Cardiac muscle cell (in vitro differentiated cells and primary cell): ENCODE results near the gene ZNF692. TPM values are rescaled to one million over a fixed set of nuclear protein-coding genes. Genes with fewer than 3 reads are reported as not detected.

ENCODE experiments used
- DNase-seq, 2 donors: peaks; one replicate each; pipeline versions ENCODE4 v3.0.0 to v3.0.0-alpha.2; 2010 to 2017; ENCODE audit warnings: low read depth in 1 of 2, low spot score in 1 of 2
- H3K27ac ChIP-seq: fragments of 200-600 bp; sonication (generic); 2 replicates; pipeline ENCODE4 v1.5.1; 2016
- H3K27me3 ChIP-seq: fragments of 200-600 bp; sonication (generic); 2 replicates; pipeline ENCODE4 v1.6.0; 2016; ENCODE audit warnings: control low read depth
- H3K36me3 ChIP-seq: fragments of 200-600 bp; sonication (generic); 2 replicates; pipeline ENCODE4 v1.5.1; 2016; ENCODE audit warnings: control low read depth
- H3K4me1 ChIP-seq: fragments of 200-600 bp; sonication (generic); 2 replicates; pipeline ENCODE4 v1.8.1; 2017; ENCODE audit warnings: low read depth, mild to moderate bottlenecking, mixed run types
- H3K4me3 ChIP-seq: fragments of 200-600 bp; sonication (generic); 2 replicates; pipeline ENCODE4 v1.5.1; 2016; ENCODE audit warnings: mild to moderate bottlenecking
- H3K9me3 ChIP-seq: fragments of 200-600 bp; sonication (generic); 2 replicates; pipeline ENCODE4 v1.5.1; 2017; ENCODE audit warnings: low read depth, mild to moderate bottlenecking, control low read depth
- polyA plus RNA-seq: library from polyadenylated mRNA; unstranded; fragments of >200 nt; fragmentation: Nextera tagmentation; extraction: Ambion mirVana; gene quantifications from 2 replicates; pipeline ENCODE4 v1.2.1, GENCODE V29; 2016
- total RNA-seq: library from RNA; depleted of rRNA; stranded (reverse); fragments of >200 nt; gene quantifications from 2 replicates; pipeline ENCODE4 v1.2.3, GENCODE V29; 2016
- TF ChIP-seq, protein P1 (sequence below): IDR thresholded peaks from 2 replicates; pipeline ENCODE4 v1.5.1; 2012; ENCODE audit warnings: low read depth, mild to moderate bottlenecking, low read length

The ZNF692 gene
- total and polyA plus RNA-seq, 2 experiments from 2014 or later = 98.9 to 128 TPM

DNA sequence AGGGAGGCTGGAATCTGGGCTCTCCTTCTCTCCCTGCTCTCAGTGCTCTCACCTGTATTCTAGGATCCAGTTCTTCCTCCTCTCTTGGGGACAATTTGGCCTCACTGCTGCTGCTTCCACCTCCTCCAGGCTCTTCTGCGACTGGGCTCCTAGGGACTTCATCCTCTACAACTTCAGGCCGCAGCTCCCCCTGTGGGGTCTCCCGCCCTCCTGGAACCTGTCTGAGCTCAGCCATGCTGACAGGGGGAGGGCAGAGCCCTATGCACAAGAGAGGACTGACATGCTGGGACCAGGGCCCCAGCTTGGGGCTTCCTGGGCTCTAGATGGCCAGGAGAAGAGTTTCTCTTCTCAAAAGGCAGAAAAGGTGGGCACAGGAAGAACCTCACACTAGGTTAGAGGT, 34.2 kb downstream of the ZNF692 start:
- Histone ChIP-seq H3K27ac (no peak overlapping the region), H3K4me3 (peak overlapping the region; percentile 64), H3K27me3 (no peaks in the 10 kb centered on the region), H3K4me1 (peaks cover 8% of the 10 kb centered on the region), H3K9me3 (no peaks in the 10 kb centered on the region), H3K36me3 (no peaks in the 10 kb centered on the region)
- TF ChIP-seq, protein P1, sequence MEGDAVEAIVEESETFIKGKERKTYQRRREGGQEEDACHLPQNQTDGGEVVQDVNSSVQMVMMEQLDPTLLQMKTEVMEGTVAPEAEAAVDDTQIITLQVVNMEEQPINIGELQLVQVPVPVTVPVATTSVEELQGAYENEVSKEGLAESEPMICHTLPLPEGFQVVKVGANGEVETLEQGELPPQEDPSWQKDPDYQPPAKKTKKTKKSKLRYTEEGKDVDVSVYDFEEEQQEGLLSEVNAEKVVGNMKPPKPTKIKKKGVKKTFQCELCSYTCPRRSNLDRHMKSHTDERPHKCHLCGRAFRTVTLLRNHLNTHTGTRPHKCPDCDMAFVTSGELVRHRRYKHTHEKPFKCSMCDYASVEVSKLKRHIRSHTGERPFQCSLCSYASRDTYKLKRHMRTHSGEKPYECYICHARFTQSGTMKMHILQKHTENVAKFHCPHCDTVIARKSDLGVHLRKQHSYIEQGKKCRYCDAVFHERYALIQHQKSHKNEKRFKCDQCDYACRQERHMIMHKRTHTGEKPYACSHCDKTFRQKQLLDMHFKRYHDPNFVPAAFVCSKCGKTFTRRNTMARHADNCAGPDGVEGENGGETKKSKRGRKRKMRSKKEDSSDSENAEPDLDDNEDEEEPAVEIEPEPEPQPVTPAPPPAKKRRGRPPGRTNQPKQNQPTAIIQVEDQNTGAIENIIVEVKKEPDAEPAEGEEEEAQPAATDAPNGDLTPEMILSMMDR = no peak
- DNase-seq = no peak

DNA sequence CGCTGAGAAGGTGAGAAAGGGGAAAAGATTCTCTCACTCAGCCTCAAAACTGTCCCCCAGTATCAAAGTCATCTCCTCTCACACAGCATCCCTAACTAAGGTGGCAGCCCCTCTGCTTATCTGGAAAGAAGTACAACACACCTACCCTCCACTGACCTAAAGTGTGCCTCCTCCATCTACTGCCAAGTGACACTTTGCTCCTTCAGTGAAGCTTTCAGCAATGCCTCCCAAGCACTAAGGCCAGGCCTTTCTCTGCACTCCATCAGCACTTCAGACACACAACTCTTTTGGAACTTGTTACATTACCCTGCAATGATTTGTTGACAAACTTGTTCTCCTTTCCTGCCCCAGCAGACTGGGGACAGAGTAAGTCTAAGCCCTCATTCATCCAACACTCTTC, 34.6 kb downstream of the ZNF692 start:
- H3K36me3 ChIP-seq = no peaks in the 10 kb centered on the region
- H3K4me1 ChIP-seq = peaks cover 8% of the 10 kb centered on the region
- no peaks in the 10 kb centered on the region for H3K9me3 ChIP-seq
- no peak for DNase-seq
- H3K27me3 ChIP-seq = no peaks in the 10 kb centered on the region
- TF ChIP-seq, protein P1 = no peak
- H3K27ac ChIP-seq = no peak overlapping the region
- peak overlapping the region; percentile 64 for H3K4me3 ChIP-seq

DNA sequence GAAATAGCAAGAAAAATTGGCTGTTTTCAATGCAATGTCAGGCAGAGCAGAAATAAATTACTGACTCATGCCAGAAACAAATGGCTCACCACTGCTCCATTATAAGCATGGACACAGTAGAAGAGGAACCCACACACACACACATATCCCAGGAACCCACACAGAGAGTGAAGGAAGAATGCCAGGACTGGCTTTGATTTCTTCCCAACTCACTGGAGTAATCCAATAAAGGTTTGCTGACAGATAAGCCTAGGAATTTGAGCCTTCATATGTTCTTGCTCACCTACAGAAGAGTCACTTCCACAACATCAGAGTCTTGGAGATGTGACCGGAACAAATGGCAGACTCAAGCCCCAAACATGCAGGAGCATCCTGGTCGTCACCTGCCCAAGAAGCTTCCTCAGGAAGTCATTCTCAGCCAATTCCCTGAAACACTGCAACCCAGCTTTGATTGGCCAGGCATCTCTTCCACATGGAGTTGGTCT, 35.3 kb downstream of the ZNF692 start:
- DNase-seq = peak in 1 of 2 donors; percentile 35
- H3K27ac ChIP-seq = no peak overlapping the region
- no peaks in the 10 kb centered on the region for H3K27me3 ChIP-seq
- no peaks in the 10 kb centered on the region for H3K36me3 ChIP-seq
- peaks cover 8% of the 10 kb centered on the region for H3K4me1 ChIP-seq
- TF ChIP-seq, protein P1 = no peak
- no peaks in the 10 kb centered on the region for H3K9me3 ChIP-seq
- no peak overlapping the region for H3K4me3 ChIP-seq

DNA sequence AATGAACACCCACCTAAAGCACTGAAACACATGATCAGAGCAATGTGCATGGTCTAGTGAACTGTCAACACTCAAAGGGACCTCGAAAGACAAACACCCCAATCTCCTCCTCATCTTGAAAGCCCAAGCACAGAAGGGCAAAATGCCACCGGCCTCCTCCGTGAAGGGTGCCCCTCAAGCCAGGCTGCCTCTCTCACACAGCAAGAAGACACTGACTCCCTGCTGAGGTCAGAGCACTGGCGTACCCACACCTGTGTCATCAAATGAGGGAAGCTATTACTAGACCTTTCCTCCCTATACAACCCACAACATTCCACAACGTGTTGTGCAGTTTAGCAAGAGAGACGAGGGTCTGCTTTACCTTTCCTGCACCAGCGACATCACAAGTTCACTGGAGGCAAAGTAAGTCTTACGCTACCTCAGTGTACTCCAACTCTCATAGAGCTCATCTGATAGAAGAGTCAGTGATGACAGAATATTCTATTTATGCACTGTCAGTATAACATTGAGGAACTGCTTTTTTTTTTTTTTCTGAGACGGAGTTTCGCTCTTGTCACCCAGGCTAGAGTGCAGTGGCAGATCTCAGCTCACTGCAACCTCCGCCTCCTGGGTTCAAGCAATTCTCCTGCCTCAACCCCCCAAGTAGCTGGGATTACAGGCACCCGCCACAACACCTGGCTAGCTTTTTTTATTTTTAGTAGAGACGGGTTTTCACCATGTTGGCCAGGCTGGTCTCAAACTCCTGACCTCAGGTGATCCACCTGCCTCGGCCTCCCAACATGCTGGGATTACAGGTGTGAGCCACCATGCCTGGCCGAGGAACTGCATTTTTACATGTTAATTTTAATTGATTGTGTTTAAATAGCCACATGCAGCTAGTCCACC, 36.5 kb downstream of the ZNF692 start:
- Histone ChIP-seq H3K36me3 (no peaks in the 10 kb centered on the region), H3K4me3 (no peak overlapping the region), H3K27ac (no peak overlapping the region), H3K9me3 (no peaks in the 10 kb centered on the region), H3K27me3 (no peaks in the 10 kb centered on the region), H3K4me1 (peaks cover 8% of the 10 kb centered on the region)
- DNase-seq = no peak
- TF ChIP-seq, protein P1 = no peak

DNA sequence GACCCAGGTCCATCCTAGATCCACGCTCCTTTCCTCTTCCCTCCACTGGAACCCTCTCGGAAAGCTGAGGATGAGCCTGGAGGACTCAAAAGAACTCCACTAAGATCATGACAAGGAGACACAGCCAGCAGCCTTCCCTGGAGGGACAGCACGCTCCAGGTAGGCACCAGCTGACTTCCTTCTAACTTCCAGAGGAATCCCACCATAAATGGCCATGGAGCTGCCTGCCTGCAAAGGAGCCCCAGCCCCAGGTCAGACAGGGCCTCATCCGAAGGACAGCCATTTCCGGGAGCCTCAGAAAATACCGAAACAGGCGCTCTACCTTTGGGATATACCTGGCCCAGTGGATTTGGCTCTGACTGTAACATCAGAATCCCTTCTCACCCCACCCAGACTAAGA, 37.2 kb downstream of the ZNF692 start:
- peak overlapping the region; percentile 32 for H3K27ac ChIP-seq
- H3K27me3 ChIP-seq = no peaks in the 10 kb centered on the region
- peaks cover 1% of the 10 kb centered on the region for H3K36me3 ChIP-seq
- no peaks in the 10 kb centered on the region for H3K9me3 ChIP-seq
- no peak overlapping the region for H3K4me3 ChIP-seq
- peaks cover 8% of the 10 kb centered on the region for H3K4me1 ChIP-seq
- TF ChIP-seq, protein P1 = no peak
- DNase-seq = no peak
